ENCODE results near the gene TM9SF1.

- TF ChIP-seq CTCF (IDR thresholded peaks at IDR 0.05) (no peak), SIN3A (IDR thresholded peaks at IDR 0.05; ENCODE audit: borderline replicate concordance, insufficient read depth, low read depth, low read length) (no peak), REST (IDR thresholded peaks at IDR 0.05; ENCODE audit: insufficient read depth in 1 of 2, low read depth in 2 of 2, low read length in 1 of 2) (no peak), POLR2AphosphoS5 (IDR thresholded peaks at IDR 0.05; ENCODE audit: low read depth, low read length) (no peak)
Observed at GRCh38 chr14:24177041-24177825, 18.0 kb downstream of the TM9SF1 start.

Measured in Panc1 (cell line).